ENCODE results near the gene APBB2.

APBB2 gene

DNA sequence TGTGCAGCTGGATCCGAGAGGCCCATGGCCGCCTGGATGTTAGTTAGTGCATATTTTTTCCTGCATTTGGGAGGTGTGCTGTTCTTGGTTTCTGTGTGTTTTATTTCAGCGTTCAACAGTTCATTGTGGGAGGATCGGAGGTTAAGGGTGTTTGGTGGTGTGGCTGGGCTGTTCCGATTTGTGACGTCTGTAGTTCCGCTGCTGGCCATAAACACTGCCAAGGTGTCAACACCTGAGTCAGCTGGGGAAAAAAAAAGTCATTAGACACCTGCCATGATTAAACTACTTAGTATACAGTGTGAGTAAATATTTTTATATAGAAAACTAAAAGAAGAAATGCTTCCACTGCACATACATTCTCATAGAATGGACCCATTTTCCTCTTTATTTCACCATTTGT lies 200.2 kb downstream of the APBB2 start:
- Histone ChIP-seq H2AFZ (ENCODE audit: insufficient read depth, low read length, poor library complexity) (no peak overlapping the region), H3K36me3 (ENCODE audit: control insufficient read depth in 1 of 2, insufficient read depth in 2 of 2, low read length in 2 of 2) (peaks cover 7 to 11% of the 10 kb centered on the region in 2 experiments), H2BK5ac (ENCODE audit: low read depth, low read length, poor library complexity) (no peak overlapping the region), H3K4ac (ENCODE audit: low read depth, low read length) (no peak overlapping the region), H3K9me3 (ENCODE audit: insufficient read depth, low read depth, low read length) (no peaks in the 10 kb centered on the region), H3K79me2 (ENCODE audit: control insufficient read depth, insufficient read depth, low read length, poor library complexity) (no peaks in the 10 kb centered on the region), H4K8ac (ENCODE audit: low read depth, low read length) (no peak overlapping the region), H3K9ac (ENCODE audit: low read length) (no peak overlapping the region), H3K18ac (ENCODE audit: low read length) (peak overlapping the region; percentile 51), H3K4me2 (ENCODE audit: low read length) (no peak overlapping the region), H3K14ac (ENCODE audit: low read length) (peak overlapping the region; percentile 19), H3K4me3 (ENCODE audit: low read depth, low read length) (no peak overlapping the region), H3K27ac (ENCODE audit: low read depth, low read length) (no peak overlapping the region), H2BK120ac (ENCODE audit: insufficient read depth, low read length, poor library complexity) (no peak overlapping the region), H4K91ac (ENCODE audit: low read depth, low read length) (no peak overlapping the region), H2AK5ac (ENCODE audit: low read length) (peak overlapping the region; percentile 53), H3K79me1 (ENCODE audit: low read length) (peaks cover 5% of the 10 kb centered on the region), H3K23ac (ENCODE audit: low read length) (peak overlapping the region; percentile 55), H3K4me1 (ENCODE audit: control insufficient read depth in 1 of 2, insufficient read depth in 2 of 2, low read length in 2 of 2) (peaks cover 8 to 10% of the 10 kb centered on the region in 2 experiments), H4K12ac (ENCODE audit: low read depth, low read length) (no peak overlapping the region), H3K27me3 (ENCODE audit: insufficient read depth, low read length) (no peaks in the 10 kb centered on the region), H2BK12ac (ENCODE audit: low read length) (no peak overlapping the region)
- DNase-seq, result no peak
- no CpG with 5 or more reads among the region's 7 CpGs for WGBS (ENCODE audit: extremely low coverage, insufficient coverage, insufficient read length)

DNA sequence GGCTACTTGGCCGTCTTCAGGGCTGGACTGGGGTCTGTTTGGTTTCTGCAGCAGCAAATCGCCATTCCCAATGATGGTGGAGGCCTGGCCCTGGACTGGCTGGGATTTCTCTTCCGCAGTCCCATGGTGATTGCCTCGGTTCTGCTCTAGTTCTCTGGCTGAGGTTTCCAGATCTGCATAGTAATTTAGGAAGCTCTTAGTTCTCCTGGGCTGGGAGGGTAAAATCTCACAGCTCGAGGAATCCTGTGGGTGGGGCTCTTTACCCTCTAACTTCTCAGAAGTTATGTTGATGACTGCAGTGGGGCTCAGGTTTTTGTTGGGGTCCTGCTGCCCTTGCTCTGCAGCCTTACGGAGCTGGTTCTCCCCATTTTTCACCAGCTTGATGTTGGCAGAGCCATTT lies 200.6 kb downstream of the APBB2 start:
- Histone ChIP-seq H4K91ac (ENCODE audit: low read depth, low read length) (no peak overlapping the region), H3K9ac (ENCODE audit: low read length) (no peak overlapping the region), H2BK5ac (ENCODE audit: low read depth, low read length, poor library complexity) (no peak overlapping the region), H3K4ac (ENCODE audit: low read depth, low read length) (no peak overlapping the region), H3K4me2 (ENCODE audit: low read length) (no peak overlapping the region), H3K79me2 (ENCODE audit: control insufficient read depth, insufficient read depth, low read length, poor library complexity) (no peaks in the 10 kb centered on the region), H3K9me3 (ENCODE audit: insufficient read depth, low read depth, low read length) (no peaks in the 10 kb centered on the region), H3K27me3 (ENCODE audit: insufficient read depth, low read length) (no peaks in the 10 kb centered on the region), H3K27ac (ENCODE audit: low read depth, low read length) (no peak overlapping the region), H3K36me3 (ENCODE audit: control insufficient read depth in 1 of 2, insufficient read depth in 2 of 2, low read length in 2 of 2) (peaks cover 7 to 11% of the 10 kb centered on the region in 2 experiments), H3K23ac (ENCODE audit: low read length) (no peak overlapping the region), H3K4me3 (ENCODE audit: low read depth, low read length) (no peak overlapping the region), H4K8ac (ENCODE audit: low read depth, low read length) (no peak overlapping the region), H3K18ac (ENCODE audit: low read length) (peak overlapping the region; percentile 75), H3K79me1 (ENCODE audit: low read length) (peaks cover 5% of the 10 kb centered on the region), H2AK5ac (ENCODE audit: low read length) (peak overlapping the region; percentile 53), H2AFZ (ENCODE audit: insufficient read depth, low read length, poor library complexity) (no peak overlapping the region), H2BK120ac (ENCODE audit: insufficient read depth, low read length, poor library complexity) (no peak overlapping the region), H3K14ac (ENCODE audit: low read length) (no peak overlapping the region), H4K12ac (ENCODE audit: low read depth, low read length) (no peak overlapping the region), H3K4me1 (ENCODE audit: control insufficient read depth in 1 of 2, insufficient read depth in 2 of 2, low read length in 2 of 2) (peaks cover 8 to 10% of the 10 kb centered on the region in 2 experiments), H2BK12ac (ENCODE audit: low read length) (peak overlapping the region; percentile 38)
- no peak for DNase-seq
- no CpG with 5 or more reads among the region's 6 CpGs for WGBS (ENCODE audit: extremely low coverage, insufficient coverage, insufficient read length)

DNA sequence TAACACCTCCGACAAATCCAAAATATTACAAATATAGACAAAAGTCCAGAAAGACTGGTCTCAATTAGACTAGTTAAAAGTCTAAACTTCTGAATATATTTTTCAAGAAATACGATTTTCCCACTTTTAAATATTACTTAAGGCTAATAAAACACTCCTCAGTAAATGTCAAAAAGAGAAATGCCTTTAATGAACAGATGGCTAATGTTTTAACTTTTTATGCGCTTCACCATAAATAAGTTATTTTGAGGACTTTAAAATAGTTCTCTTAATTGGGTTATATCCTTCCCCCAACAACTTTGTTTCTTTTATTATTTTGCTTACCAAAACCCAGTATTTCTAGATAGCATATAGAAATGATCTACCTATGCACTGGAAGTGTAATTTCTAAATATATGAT lies 201.4 kb downstream of the APBB2 start:
- Histone ChIP-seq H3K18ac (ENCODE audit: low read length) (no peak overlapping the region), H3K4me2 (ENCODE audit: low read length) (no peak overlapping the region), H3K27me3 (ENCODE audit: insufficient read depth, low read length) (no peaks in the 10 kb centered on the region), H3K36me3 (ENCODE audit: control insufficient read depth in 1 of 2, insufficient read depth in 2 of 2, low read length in 2 of 2) (peaks cover 7 to 11% of the 10 kb centered on the region in 2 experiments), H3K79me1 (ENCODE audit: low read length) (peaks cover 5% of the 10 kb centered on the region), H4K91ac (ENCODE audit: low read depth, low read length) (no peak overlapping the region), H2AFZ (ENCODE audit: insufficient read depth, low read length, poor library complexity) (no peak overlapping the region), H2BK12ac (ENCODE audit: low read length) (no peak overlapping the region), H3K14ac (ENCODE audit: low read length) (no peak overlapping the region), H4K12ac (ENCODE audit: low read depth, low read length) (no peak overlapping the region), H2BK120ac (ENCODE audit: insufficient read depth, low read length, poor library complexity) (no peak overlapping the region), H3K27ac (ENCODE audit: low read depth, low read length) (no peak overlapping the region), H3K4me3 (ENCODE audit: low read depth, low read length) (no peak overlapping the region), H2BK5ac (ENCODE audit: low read depth, low read length, poor library complexity) (no peak overlapping the region), H2AK5ac (ENCODE audit: low read length) (no peak overlapping the region), H3K4me1 (ENCODE audit: control insufficient read depth in 1 of 2, insufficient read depth in 2 of 2, low read length in 2 of 2) (peaks cover 8 to 10% of the 10 kb centered on the region in 2 experiments), H3K79me2 (ENCODE audit: control insufficient read depth, insufficient read depth, low read length, poor library complexity) (no peaks in the 10 kb centered on the region), H3K4ac (ENCODE audit: low read depth, low read length) (no peak overlapping the region), H4K8ac (ENCODE audit: low read depth, low read length) (no peak overlapping the region), H3K9me3 (ENCODE audit: insufficient read depth, low read depth, low read length) (no peaks in the 10 kb centered on the region), H3K9ac (ENCODE audit: low read length) (no peak overlapping the region), H3K23ac (ENCODE audit: low read length) (no peak overlapping the region)
- no CpG with 5 or more reads among the region's 3 CpGs for WGBS (ENCODE audit: extremely low coverage, insufficient coverage, insufficient read length)
- DNase-seq, result no peak

DNA sequence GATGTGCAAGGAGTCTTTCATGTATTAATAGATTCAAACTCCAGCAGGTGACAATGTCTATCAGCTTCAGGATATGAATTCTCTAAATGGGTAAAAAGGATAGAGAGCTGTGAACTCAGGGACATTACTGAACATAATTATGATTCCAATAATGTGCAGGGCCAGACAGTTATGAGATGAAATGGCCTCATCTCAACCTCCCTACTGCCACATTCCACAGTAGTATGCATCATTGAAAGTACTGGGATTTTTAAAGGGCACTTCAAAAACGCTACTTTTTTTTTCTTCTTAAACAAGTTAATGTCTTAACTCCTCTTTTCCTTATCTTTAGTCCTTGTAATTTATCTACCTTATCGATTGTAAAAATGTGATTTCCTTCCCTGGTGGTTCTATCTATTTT lies 202.0 kb downstream of the APBB2 start:
- WGBS (ENCODE audit: extremely low coverage, insufficient coverage, insufficient read length), result no CpG with 5 or more reads among the region's 2 CpGs

More for the DNA sequence above, 202.0 kb downstream of the APBB2 start:
- Histone ChIP-seq H3K23ac (ENCODE audit: low read length) (no peak overlapping the region), H2BK120ac (ENCODE audit: insufficient read depth, low read length, poor library complexity) (no peak overlapping the region), H3K27me3 (ENCODE audit: insufficient read depth, low read length) (no peaks in the 10 kb centered on the region), H3K4me2 (ENCODE audit: low read length) (no peak overlapping the region), H4K12ac (ENCODE audit: low read depth, low read length) (no peak overlapping the region), H3K18ac (ENCODE audit: low read length) (no peak overlapping the region), H3K4me3 (ENCODE audit: low read depth, low read length) (no peak overlapping the region), H3K4ac (ENCODE audit: low read depth, low read length) (no peak overlapping the region), H3K4me1 (ENCODE audit: control insufficient read depth in 1 of 2, insufficient read depth in 2 of 2, low read length in 2 of 2) (peaks cover 8 to 10% of the 10 kb centered on the region in 2 experiments), H3K79me1 (ENCODE audit: low read length) (peaks cover 5% of the 10 kb centered on the region), H3K27ac (ENCODE audit: low read depth, low read length) (no peak overlapping the region), H4K8ac (ENCODE audit: low read depth, low read length) (no peak overlapping the region), H2AK5ac (ENCODE audit: low read length) (no peak overlapping the region), H2BK5ac (ENCODE audit: low read depth, low read length, poor library complexity) (no peak overlapping the region), H3K14ac (ENCODE audit: low read length) (no peak overlapping the region), H3K9me3 (ENCODE audit: insufficient read depth, low read depth, low read length) (no peaks in the 10 kb centered on the region), H4K91ac (ENCODE audit: low read depth, low read length) (no peak overlapping the region), H2AFZ (ENCODE audit: insufficient read depth, low read length, poor library complexity) (no peak overlapping the region), H3K79me2 (ENCODE audit: control insufficient read depth, insufficient read depth, low read length, poor library complexity) (no peaks in the 10 kb centered on the region), H2BK12ac (ENCODE audit: low read length) (no peak overlapping the region), H3K36me3 (ENCODE audit: control insufficient read depth in 1 of 2, insufficient read depth in 2 of 2, low read length in 2 of 2) (peaks cover 7 to 11% of the 10 kb centered on the region in 2 experiments), H3K9ac (ENCODE audit: low read length) (no peak overlapping the region)
- DNase-seq, result peak in 1 of 2 donors; percentile 26
